Lower lobe of right lung (tissue), 2 donors: ENCODE data around the gene MAPRE2. TPM values are rescaled to one million over a fixed set of nuclear protein-coding genes. Genes with fewer than 3 reads are reported as not detected.

Experiments
- ATAC-seq, 2 donors: fragments of 200-7000 bp; cut with Tn5 transposase; one replicate each; pipeline ENCODE4 v1.9.1; 2020 to 2022; ENCODE audit warnings: mild to moderate bottlenecking in 2 of 2, moderate library complexity in 2 of 2
- DNase-seq: peaks from one replicate; pipeline ENCODE4 v3.0.0-alpha.2; 2020
- H3K27ac ChIP-seq: fragments of 200-600 bp; one replicate; pipeline ENCODE4 v1.8.0; 2022
- H3K27me3 ChIP-seq: fragments of 200-600 bp; one replicate; pipeline ENCODE4 v1.8.0; 2022; ENCODE audit warnings: low read depth
- H3K36me3 ChIP-seq: fragments of 200-600 bp; one replicate; pipeline ENCODE4 v1.8.0; 2022; ENCODE audit warnings: mild to moderate bottlenecking
- H3K4me1 ChIP-seq: fragments of 200-600 bp; one replicate; pipeline ENCODE4 v1.8.0; 2022
- H3K4me3 ChIP-seq: fragments of 200-600 bp; one replicate; pipeline ENCODE4 v1.8.0; 2022; ENCODE audit warnings: mild to moderate bottlenecking
- H3K9me3 ChIP-seq: fragments of 200-600 bp; one replicate; pipeline ENCODE4 v1.8.0; 2022
- CTCF ChIP-seq: fragments of 200-600 bp; IDR thresholded peaks from one replicate; pipeline ENCODE4 v1.8.0; 2022; ENCODE audit warnings: antibody characterized with exemption, mild to moderate bottlenecking
- intact Hi-C: fragments of 100-400 bp; cut with DNase I; formaldehyde crosslinking; loops from one replicate; pipeline ENCODE4 v1.11.0; 2022
- total RNA-seq: library from RNA; stranded (reverse); fragmentation: NEBNext Ultra II Directional; extraction: Animal tissue kit (Norgen Biotek cat#: 25700); gene quantifications from one replicate; pipeline ENCODE4 v1.2.1, GENCODE V29; 2021
- donor health status: DM: no; HTN: yes; CAD: no; lungs with severe emphysema.

Gene MAPRE2
- total RNA-seq, 1 donor from 2014 or later, result 33.8 TPM

DNA sequence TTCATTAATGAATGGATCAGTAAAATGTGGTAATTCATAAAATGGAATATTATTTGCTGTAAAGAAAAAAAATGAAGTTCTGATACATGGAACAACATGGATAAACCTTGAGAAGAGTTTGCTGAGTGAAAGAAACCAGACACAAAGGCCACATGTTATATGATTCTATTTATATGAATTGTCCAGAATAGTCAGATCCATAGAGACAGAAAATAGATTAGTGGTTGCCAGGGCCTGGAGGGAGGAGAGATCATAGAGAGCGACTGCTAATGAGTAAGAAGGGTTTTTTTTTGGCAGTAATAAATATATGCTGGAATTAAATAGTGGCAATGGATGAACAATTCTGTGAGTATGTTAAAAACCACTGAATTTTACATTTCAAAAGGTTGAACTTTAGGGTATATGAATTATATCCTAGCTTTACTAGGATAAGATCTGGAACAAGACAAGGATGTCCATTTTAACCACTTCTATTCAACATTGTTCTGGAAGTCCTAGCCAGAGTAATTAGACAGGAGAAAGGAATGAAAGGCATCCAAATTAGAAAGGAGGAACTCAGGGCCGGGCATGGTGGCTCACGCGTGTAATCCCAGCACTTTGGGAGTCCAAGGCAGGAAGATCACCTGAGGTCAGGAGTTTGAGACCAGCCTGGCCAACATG, 48.8 kb downstream of the MAPRE2 start:
- DNase-seq (no peak), ATAC-seq (no peak)
- TF ChIP-seq CTCF, result no peak
- H3K36me3 ChIP-seq, result no peaks in the 10 kb centered on the region
- H3K4me3 ChIP-seq, result no peak overlapping the region
- H3K27ac ChIP-seq, result no peak overlapping the region
- intact Hi-C loops, result no loop called here
- H3K9me3 ChIP-seq, result no peaks in the 10 kb centered on the region
- no peaks in the 10 kb centered on the region for H3K27me3 ChIP-seq
- peaks cover 10% of the 10 kb centered on the region for H3K4me1 ChIP-seq

DNA sequence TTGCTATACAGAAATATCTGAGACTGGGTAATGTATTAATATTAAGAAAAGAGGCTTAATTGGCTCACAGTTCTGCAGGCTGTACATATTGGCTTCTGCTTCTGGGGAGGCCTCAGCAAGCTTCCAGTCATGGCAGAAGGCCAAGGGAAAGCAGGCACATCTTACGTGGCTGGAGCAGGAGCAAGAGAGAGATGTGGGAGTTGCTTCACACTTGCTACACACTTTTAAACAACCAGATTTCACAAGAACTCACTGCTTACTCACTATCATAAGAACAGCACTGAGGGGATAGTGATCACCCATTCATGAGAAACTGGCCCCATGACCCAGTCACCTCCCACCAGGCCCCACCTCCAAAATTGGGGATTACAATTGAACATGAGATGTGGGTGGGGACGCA, 50.6 kb downstream of the MAPRE2 start:
- Histone ChIP-seq H3K9me3 (no peaks in the 10 kb centered on the region), H3K27me3 (no peaks in the 10 kb centered on the region), H3K4me1 (peaks cover 6% of the 10 kb centered on the region), H3K4me3 (no peak overlapping the region), H3K36me3 (no peaks in the 10 kb centered on the region), H3K27ac (no peak overlapping the region)
- DNase-seq, result no peak
- ATAC-seq, result no peak
- intact Hi-C loops, result no loop called here
- TF ChIP-seq CTCF, result no peak

DNA sequence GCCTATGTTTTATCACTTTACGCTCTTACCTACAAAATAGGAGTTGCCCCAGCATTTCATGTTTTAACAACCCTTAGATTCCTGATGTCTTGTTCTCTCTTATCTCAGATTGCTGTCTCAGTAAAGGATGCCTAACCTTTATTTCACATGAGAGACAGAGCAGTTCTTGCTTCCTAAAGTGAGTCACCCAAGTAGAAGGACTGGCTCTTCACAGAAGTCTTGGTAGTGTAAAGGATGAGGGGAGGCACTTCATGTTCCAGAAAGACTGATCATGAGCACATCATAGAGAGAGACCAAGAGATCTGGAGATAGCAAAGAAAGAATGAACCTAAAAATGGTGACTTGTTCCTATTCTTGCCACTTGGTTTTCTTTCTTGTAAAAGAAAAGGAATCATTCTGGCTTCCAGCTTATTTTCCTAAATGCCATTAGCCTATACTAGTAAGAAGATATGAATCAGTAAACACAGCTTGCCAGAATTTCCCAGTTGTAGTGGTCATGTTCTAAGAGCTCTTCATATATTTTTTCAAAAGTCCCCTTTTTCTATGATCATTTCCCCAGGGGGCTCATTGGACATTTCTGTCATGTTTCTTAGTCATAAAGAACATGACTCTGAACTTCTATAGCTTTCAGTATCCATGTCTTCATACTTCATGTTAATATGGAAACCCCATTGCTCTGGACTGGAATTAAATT, 54.9 kb downstream of the MAPRE2 start:
- no peak for DNase-seq
- Histone ChIP-seq H3K27me3 (no peaks in the 10 kb centered on the region), H3K4me1 (no peaks in the 10 kb centered on the region), H3K4me3 (no peak overlapping the region), H3K9me3 (no peaks in the 10 kb centered on the region), H3K27ac (no peak overlapping the region), H3K36me3 (peaks cover 11% of the 10 kb centered on the region)
- no peak for TF ChIP-seq CTCF
- no peak for ATAC-seq
- intact Hi-C loops, result no loop called here

DNA sequence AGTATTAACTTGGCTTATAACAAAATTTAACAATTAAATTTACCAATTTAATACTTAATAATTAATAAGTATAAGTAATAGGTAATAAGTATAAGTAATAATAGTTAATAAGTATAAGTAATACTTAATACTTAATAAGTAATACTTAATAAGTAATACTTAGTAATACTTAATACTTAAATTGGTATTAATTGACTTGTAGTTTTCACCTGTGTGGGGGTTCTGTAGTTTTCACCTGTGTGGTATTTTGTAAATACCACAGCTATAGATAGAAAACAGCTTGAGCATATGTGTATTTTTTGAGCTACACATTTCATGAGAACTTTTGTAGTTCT, 55.4 kb downstream of the MAPRE2 start:
- Histone ChIP-seq H3K27me3 (no peaks in the 10 kb centered on the region), H3K9me3 (no peaks in the 10 kb centered on the region), H3K4me1 (no peaks in the 10 kb centered on the region), H3K36me3 (peaks cover 12% of the 10 kb centered on the region), H3K27ac (no peak overlapping the region), H3K4me3 (no peak overlapping the region)
- DNase-seq (no peak), ATAC-seq (no peak)
- intact Hi-C loops, result no loop called here
- no peak for TF ChIP-seq CTCF

DNA sequence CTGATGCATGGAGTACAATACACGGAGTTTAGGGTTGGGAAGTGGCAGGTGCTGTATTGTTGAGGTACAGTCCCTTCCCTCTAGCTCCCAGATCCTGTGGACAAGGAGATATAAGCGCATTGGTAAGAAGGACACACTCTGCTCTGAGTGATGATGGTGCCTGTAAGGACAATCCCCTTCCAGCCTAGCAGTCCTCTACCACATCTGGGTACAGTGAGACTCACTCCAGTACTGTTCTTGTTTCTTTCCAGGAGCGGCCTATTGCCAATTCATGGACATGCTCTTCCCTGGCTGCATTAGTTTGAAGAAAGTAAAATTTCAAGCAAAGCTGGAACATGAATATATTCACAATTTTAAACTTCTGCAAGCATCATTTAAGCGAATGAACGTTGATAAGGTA, 56.0 kb downstream of the MAPRE2 start:
- Histone ChIP-seq H3K4me3 (no peak overlapping the region), H3K36me3 (peaks cover 18% of the 10 kb centered on the region), H3K9me3 (no peaks in the 10 kb centered on the region), H3K27me3 (no peaks in the 10 kb centered on the region), H3K4me1 (no peaks in the 10 kb centered on the region), H3K27ac (no peak overlapping the region)
- no peak for DNase-seq
- TF ChIP-seq CTCF, result no peak
- intact Hi-C loops, result no loop called here
- no peak for ATAC-seq
